Endometrial microvascular endothelial cells (primary cell): Measurements from ENCODE around the gene RPGRIP1L. TPM values are rescaled to one million over a fixed set of nuclear protein-coding genes. Genes with fewer than 3 reads are reported as not detected.

Experiments
- in situ Hi-C: cut with HindIII; loops from 2 replicates; pipeline ENCODE4 v1.10.0; 2017; ENCODE audit warnings: low sequenced_read_pairs, low pct_unique_long_range_greater_than_20kb; ENCODE audit errors: inconsistent ontology term
- total RNA-seq: library from RNA; depleted of rRNA; stranded (reverse); fragments of >200 nt; gene quantifications from one replicate; pipeline ENCODE4 v1.2.3, GENCODE V29; 2015; ENCODE audit errors: inconsistent ontology term

Gene RPGRIP1L
- 4.4 TPM for total RNA-seq

DNA sequence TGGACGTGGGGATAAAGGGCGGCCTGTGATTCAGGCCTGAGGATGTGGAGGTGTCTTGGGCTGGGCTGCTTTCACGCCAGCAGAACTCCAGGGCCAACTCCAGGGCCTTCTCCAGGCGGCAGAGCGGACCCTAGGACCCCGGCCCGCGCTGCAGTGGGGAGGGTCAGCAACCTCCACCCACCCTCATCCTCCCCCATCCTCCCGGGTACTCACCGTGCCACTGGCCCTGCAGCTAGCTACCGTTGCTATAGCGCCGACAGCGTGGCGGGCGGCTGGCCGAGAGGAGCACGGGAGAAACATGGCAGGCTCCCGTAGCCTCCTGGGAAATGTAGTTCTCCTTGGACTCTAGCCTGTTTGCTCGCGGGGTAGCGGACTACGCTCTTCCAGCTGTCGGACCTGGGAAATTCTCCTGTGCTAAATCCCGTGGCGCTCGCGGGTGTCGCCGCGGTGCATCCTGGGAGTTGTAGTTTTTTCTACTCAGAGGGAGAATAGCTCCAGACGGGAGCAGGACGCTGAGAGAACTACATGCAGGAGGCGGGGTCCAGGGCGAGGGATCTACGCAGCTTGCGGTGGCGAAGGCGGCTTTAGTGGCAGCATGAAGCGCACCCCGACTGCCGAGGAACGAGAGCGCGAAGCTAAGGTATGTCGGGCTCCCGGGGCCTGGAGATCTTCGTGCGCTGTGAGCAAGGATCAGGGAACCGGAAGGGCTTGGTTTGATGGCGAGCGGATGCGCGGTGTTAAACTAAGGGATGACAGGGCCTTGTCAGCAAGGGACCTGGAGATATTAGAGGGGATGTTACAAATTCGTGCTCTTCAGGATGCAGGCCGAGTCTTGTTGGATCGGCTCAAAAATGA lies at the start of gene RPGRIP1L, which contains the start of gene FTO:
RPGRIP1L (minus strand) TSS at position 270 of the 855 bp plus-strand sequence. CDS start 3,136 bp downstream, outside the sequence.
FTO (plus strand) TSS at position 567 of the 855 bp plus-strand sequence.
- in situ Hi-C loops: no loop called here

DNA sequence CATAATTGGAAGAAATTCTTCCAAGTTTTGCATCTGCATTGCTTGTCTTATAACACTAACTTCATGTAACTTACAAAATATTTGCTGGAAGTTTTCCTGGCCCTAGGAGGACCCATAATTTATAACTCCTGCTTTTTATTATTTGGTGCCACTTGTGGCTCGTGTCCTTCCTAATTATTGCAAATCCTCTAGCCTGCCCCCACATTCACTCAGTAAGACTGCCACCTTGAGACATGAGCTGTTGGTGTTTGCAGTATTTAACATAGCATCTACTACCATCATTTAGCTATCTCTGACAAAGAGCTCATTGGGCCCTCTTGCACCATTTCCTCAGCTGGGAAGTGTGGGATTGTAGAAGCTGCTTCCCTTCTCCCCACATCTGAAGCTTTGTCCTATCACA lies 49.8 kb upstream of the RPGRIP1L start:
- in situ Hi-C loops: no loop called here

GRCh38 chr16:53752560-53752959 lies 48.9 kb upstream of the RPGRIP1L start:
- in situ Hi-C loops: no loop called here

DNA sequence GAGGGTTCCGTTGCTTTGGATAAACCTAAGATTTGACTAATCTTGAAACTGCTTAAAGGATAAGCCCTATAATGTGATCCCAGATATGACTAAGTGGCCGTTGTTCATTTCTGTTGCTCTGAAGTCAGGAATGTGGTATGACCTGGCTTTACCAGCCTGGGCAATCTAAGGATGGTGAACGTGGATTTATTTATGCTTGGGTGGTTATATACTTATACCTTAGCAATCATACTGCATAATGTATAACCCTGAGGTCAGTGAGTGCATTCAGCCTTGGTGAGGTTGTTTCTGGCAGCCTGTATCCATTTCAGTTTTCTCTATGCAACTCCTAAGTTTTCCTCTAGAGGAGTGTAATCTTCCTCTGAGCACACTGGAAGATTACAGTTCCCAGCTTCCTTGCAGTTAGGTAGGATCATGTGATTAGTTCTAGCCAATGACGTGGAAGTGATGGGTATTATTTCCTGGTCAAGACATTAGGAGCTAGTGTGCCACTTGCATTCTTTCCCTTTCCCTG lies 42.2 kb upstream of the RPGRIP1L start:
- in situ Hi-C loops: loop anchor here (10.0 kb wide), 1 partner anchor 1179 kb away; no protein-coding TSS in a partner anchor

DNA sequence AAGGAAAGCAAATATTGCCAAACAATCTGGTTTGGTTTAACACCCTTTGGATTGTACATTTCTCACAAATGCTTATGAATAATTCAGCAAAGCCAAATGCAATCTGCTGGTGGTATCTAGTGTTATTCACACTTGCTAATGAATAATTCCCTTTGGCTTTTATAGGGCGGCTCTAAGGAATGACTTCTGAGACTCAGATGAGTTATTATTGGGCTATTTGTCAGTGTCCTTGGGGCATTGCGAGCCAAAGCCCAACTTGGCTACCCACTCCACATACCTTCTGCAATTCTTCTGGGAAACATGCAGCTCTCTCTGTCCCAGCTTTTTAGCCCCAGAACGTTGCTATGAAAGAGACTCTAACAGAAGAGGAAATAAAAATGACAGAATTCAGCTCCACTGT lies 41.4 kb upstream of the RPGRIP1L start:
- in situ Hi-C loops: loop anchor here (10.0 kb wide), 1 partner anchor 1180 kb away; no protein-coding TSS in a partner anchor

GRCh38 chr16:53744449-53744848 lies 40.8 kb upstream of the RPGRIP1L start:
- in situ Hi-C loops: loop anchor here (10.0 kb wide), 1 partner anchor 1180 kb away; no protein-coding TSS in a partner anchor

- in situ Hi-C loops: loop anchor here (10.0 kb wide), 1 partner anchor 1182 kb away; no protein-coding TSS in a partner anchor
Observed at GRCh38 chr16:53743149-53743566, 39.5 kb upstream of the RPGRIP1L start.

DNA sequence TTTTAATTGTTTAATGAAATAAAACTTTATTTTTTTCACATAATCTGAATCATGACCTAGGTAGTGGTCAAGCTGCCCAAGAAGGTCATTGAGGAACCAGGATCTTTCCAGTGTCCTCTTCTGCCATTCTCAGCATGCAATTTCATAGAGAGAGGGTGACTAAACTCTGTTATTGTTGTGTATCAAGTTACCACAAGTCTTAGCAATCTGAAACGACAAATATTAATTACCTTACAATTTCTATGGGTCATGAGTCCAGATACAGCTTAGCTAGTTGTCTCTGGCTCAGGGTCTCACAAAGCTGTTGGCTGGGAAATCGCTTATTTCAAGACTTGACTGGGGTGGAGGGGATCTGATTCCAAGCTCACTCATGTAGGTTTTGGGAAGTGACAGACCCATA lies 37.9 kb upstream of the RPGRIP1L start:
- in situ Hi-C loops: loop anchor here (10.0 kb wide), 1 partner anchor 1183 kb away; no protein-coding TSS in a partner anchor

DNA sequence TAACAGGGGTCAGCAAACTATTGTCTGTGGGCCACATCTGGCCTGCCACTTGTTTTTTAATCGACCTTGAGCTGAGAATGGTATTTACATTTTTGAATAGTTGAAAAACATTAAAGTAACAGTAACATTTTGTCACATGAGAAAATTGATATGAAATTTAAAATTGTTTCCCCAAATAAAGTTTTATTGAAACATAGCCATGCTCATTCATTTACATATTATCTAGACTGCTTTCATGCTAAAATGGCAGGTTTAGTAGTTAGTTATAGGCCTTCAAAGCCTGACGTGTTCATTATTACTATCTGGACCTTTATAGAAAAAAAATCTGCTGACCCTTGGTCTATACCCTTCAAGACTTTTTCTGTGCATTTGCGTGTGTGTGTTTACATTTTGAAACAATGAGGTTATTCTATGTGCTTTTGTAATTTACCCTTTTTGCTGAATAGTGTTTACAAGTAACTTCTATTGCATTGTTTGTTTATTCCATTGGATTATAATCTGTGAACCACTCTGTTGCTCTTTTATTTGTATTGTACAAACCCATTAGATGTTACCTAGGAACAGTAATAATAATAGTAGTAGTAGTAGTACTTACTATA lies 37.4 kb upstream of the RPGRIP1L start:
- in situ Hi-C loops: loop anchor here (10.0 kb wide), 1 partner anchor 1184 kb away; no protein-coding TSS in a partner anchor

GRCh38 chr16:53740476-53740875 lies 36.8 kb upstream of the RPGRIP1L start:
- in situ Hi-C loops: loop anchor here (10.0 kb wide), 1 partner anchor 1184 kb away; no protein-coding TSS in a partner anchor

DNA sequence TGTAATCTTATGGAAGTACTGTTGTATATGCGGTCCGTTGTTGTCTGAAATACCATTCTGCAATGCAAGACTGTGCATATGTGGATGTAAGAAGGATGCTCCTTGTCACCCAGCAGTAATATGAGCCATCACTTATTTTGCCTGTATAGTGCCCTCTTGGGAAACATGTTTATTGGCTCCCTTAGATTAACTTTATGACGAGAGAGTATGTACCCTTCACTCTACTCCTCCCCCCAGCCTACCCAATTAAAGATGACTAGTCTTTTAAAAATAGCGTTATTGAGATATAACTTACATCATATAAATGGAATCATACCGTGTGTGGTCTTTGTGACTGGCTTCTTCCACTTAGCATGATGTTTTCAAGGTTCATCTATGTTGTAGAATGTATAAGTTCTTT lies 33.9 kb upstream of the RPGRIP1L start:
- in situ Hi-C loops: no loop called here

- in situ Hi-C loops: no loop called here
Observed at GRCh38 chr16:53736297-53736696, 32.6 kb upstream of the RPGRIP1L start.

- in situ Hi-C loops: no loop called here
Observed at GRCh38 chr16:53734908-53735307, 31.2 kb upstream of the RPGRIP1L start.

DNA sequence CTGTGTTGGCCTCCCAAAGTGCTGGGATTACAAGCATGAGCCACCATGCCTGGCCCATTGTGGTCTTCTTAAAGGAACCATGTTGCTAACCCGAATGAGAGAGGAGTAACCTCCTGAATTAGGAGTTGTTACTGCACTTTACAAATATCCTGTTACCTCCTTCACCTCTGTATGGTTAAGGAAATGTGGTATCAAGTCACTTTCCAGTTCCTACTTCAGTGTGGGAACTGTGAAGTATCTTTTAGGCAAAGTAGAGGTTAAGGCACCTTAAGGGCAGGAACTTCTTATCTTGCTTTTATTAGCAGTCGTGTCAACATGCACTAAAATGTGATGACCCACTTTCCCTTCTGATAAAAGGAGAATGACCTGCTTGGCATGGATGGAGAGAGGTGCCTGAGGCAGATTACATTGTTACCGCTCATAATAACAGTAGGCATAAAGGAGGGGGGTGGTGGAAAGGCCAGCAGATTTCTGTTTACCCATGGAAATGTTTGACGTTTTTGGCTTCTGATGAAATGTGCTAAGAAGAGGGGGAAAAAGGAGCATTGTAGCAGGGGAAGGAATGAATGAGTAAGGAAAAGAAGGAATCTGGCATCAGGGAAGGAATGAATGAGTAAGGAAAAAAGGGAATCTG lies 28.8 kb upstream of the RPGRIP1L start:
- in situ Hi-C loops: no loop called here

GRCh38 chr16:53730693-53731092 lies 27.0 kb upstream of the RPGRIP1L start:
- in situ Hi-C loops: no loop called here

GRCh38 chr16:53726625-53727024 lies 23.0 kb upstream of the RPGRIP1L start:
- in situ Hi-C loops: no loop called here

GRCh38 chr16:53721017-53721416 lies 17.4 kb upstream of the RPGRIP1L start:
- in situ Hi-C loops: no loop called here

DNA sequence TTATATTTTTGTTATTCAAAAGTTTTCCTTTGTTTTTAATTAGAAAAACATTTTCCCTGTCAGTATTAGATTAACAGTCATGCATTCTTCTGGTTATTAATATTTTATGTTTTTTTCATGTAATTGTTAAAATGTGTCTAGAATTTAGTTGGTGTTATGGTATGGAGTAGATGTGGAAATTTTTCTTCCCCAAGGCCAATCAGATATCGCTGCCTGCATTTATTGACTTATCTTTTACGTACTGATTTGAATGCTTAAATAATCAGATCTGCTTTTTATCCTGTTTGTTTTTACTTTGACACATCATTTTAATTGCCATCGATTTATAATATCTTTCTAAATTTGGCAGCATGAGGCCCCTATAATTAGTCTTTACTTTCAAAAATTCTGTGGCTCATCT lies 13.9 kb upstream of the RPGRIP1L start:
- in situ Hi-C loops: no loop called here

DNA sequence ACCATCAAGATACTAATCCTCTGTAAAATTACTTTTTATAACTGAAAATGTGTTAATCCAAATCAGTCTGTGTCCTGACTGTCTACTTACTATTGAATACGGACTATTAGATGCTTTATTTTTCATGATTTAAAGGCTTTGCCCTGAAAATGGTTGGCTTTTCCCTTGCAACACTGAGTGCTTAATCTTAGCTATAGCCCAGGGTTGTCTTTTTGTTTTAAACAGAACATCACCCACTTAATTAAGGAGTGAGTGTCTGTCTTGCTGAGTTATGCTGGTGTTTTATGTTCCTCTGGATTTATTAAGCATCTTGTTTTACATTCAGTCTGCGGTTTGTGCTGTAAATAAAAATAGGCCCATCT lies 11.3 kb upstream of the RPGRIP1L start:
- in situ Hi-C loops: no loop called here
